ENCODE data around the gene LCT. TPM values are rescaled to one million over a fixed set of nuclear protein-coding genes. Genes with fewer than 3 reads are reported as not detected.

The LCT gene
- total RNA-seq, 1 experiment from 2014 or later = 0.04 TPM

DNA sequence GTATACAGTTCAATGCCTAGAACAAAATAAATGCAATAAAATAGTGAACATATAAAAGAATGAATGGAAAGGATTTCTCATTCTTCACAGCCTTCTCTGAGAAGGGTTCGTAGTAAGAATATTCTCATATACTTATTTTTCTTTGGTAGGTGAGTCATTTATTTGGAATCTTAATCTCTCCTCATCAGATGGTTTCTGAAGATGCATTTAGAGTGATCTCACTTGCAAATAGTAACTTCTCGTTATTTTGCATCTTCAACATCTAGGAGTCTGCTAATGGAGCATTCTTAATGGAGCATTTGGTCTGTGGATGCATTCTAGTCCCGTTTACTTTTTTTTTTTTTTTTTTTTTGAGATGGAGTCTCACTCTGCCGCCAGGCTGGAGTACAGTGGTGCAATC lies 91.4 kb downstream of the LCT start:
- no peak overlapping the region for H3K27ac Mint-ChIP-seq
- no peak overlapping the region for H2AK5ac ChIP-seq (ENCODE audit: insufficient read length, low read length)
- H3K4me1 Mint-ChIP-seq = peaks cover 16 to 17% of the 10 kb centered on the region in 2 experiments
- no peak overlapping the region for H2AFZ ChIP-seq (ENCODE audit: low read length)
- H3K9ac ChIP-seq (ENCODE audit: extremely low read depth, insufficient read length, low read length) = no peak overlapping the region
- DNase-seq = no peak
- H3K4ac ChIP-seq (ENCODE audit: low read depth, low read length) = no peak overlapping the region
- no peak overlapping the region for H3T11ph ChIP-seq (ENCODE audit: low read length)
- H3K23ac ChIP-seq (ENCODE audit: insufficient read length, low read depth, low read length) = no peak overlapping the region
- H2BK12ac ChIP-seq (ENCODE audit: insufficient read length, low read depth, low read length) = no peak overlapping the region
- no peaks in the 10 kb centered on the region for H3K27me3 Mint-ChIP-seq (ENCODE audit: low read depth)
- H3K27me3 ChIP-seq (ENCODE audit: insufficient read depth, low read length) = no peaks in the 10 kb centered on the region
- no peaks in the 10 kb centered on the region for H3K4me1 ChIP-seq (ENCODE audit: insufficient read depth, low read length)
- H2BK120ac ChIP-seq (ENCODE audit: low read depth, low read length, poor library complexity, severe bottlenecking) = no peak overlapping the region
- H3K23me2 ChIP-seq (ENCODE audit: insufficient read length, low read depth, low read length, poor library complexity, severe bottlenecking) = no peaks in the 10 kb centered on the region
- no peak overlapping the region for H4K91ac ChIP-seq (ENCODE audit: insufficient read length, low read depth, low read length)
- no peaks in the 10 kb centered on the region for H3K9me3 ChIP-seq (ENCODE audit: control insufficient read depth, low read depth, low read length)
- H3K18ac ChIP-seq (ENCODE audit: insufficient read length, low read depth, low read length) = no peak overlapping the region
- H4K5ac ChIP-seq (ENCODE audit: insufficient read length, low read depth, low read length) = no peak overlapping the region
- no peaks in the 10 kb centered on the region for H3K79me1 ChIP-seq (ENCODE audit: insufficient read depth, low read depth, low read length, poor library complexity, severe bottlenecking)
- no peak overlapping the region for H4K8ac ChIP-seq (replicated peaks; ENCODE audit: insufficient read length, low read depth, low read length)
- H3K27ac ChIP-seq (ENCODE audit: insufficient read length, low read depth, low read length) = no peak overlapping the region
- H3K79me2 ChIP-seq (ENCODE audit: insufficient read depth, low read length) = peaks cover 18% of the 10 kb centered on the region; the same call in 1 of the 2 replicates
- no CpG with 5 or more reads among the region's 4 CpGs for WGBS (ENCODE audit: extremely low coverage, insufficient read length, low lambda C conversion rate)
- H3K4me3 Mint-ChIP-seq = no peak overlapping the region
- no peak overlapping the region for H2BK15ac ChIP-seq (ENCODE audit: low read depth, low read length)
- no peak overlapping the region for H3K56ac ChIP-seq (ENCODE audit: insufficient read length, low read depth, low read length)
- H2BK20ac ChIP-seq (ENCODE audit: low read depth, low read length, poor library complexity, severe bottlenecking) = no peak overlapping the region
- H2BK5ac ChIP-seq (ENCODE audit: insufficient read length, low read length) = no peak overlapping the region
- H3K14ac ChIP-seq (ENCODE audit: insufficient read depth, low read length) = no peak overlapping the region
- no peaks in the 10 kb centered on the region for H3K9me3 Mint-ChIP-seq
- TF ChIP-seq, protein P1, sequence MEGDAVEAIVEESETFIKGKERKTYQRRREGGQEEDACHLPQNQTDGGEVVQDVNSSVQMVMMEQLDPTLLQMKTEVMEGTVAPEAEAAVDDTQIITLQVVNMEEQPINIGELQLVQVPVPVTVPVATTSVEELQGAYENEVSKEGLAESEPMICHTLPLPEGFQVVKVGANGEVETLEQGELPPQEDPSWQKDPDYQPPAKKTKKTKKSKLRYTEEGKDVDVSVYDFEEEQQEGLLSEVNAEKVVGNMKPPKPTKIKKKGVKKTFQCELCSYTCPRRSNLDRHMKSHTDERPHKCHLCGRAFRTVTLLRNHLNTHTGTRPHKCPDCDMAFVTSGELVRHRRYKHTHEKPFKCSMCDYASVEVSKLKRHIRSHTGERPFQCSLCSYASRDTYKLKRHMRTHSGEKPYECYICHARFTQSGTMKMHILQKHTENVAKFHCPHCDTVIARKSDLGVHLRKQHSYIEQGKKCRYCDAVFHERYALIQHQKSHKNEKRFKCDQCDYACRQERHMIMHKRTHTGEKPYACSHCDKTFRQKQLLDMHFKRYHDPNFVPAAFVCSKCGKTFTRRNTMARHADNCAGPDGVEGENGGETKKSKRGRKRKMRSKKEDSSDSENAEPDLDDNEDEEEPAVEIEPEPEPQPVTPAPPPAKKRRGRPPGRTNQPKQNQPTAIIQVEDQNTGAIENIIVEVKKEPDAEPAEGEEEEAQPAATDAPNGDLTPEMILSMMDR (conservative IDR thresholded peaks at IDR 0.05) = no peak
- H4K20me1 ChIP-seq (ENCODE audit: control insufficient read depth, insufficient read depth, insufficient read length) = no peaks in the 10 kb centered on the region
- peaks cover 13 to 28% (median 25%) of the 10 kb centered on the region in 3 experiments; a peak in 6 of 7 replicates for H3K36me3 Mint-ChIP-seq (ENCODE audit: insufficient read depth in 1 of 3, low read depth in 3 of 3)
- no peak overlapping the region for H3K4me2 ChIP-seq (ENCODE audit: insufficient read depth, insufficient read length, low read length)

Data from H9 (cell line).